HG03066 (cell line): Measurements from ENCODE around the gene ARFGEF3.
"Not testable (repeated sequence)": the region's sequence is repeated elsewhere in the genome, so short reads cannot be mapped to it uniquely, and the experiment has no call there.

Experiments
- ATAC-seq: cut with Tn5 transposase; IDR thresholded peaks from one replicate; pipeline ENCODE4 v1.9.1; 2021; ENCODE audit warnings: low read depth; ENCODE audit not compliant: unreplicated experiment

ARFGEF3 gene

GRCh38 chr6:138267971-138268895 is 106.5 kb downstream of the ARFGEF3 start:
- ATAC-seq: no peak

GRCh38 chr6:138271451-138271850 is 109.7 kb downstream of the ARFGEF3 start:
- no peak for ATAC-seq

- no peak for ATAC-seq
These were observed 111.0 kb downstream of the ARFGEF3 start for GRCh38 chr6:138272533-138273315.

GRCh38 chr6:138275976-138276375 is 114.2 kb downstream of the ARFGEF3 start:
- ATAC-seq: no peak

GRCh38 chr6:138277835-138278234 is 116.1 kb downstream of the ARFGEF3 start:
- ATAC-seq: no peak

- ATAC-seq: no peak
These were observed 116.6 kb downstream of the ARFGEF3 start for GRCh38 chr6:138278326-138278725.

GRCh38 chr6:138285800-138286199 is 124.1 kb downstream of the ARFGEF3 start:
- no peak for ATAC-seq

GRCh38 chr6:138286698-138287097 is 125.0 kb downstream of the ARFGEF3 start:
- ATAC-seq: no peak

- no peak for ATAC-seq
These were observed 125.6 kb downstream of the ARFGEF3 start for GRCh38 chr6:138287144-138287955.

GRCh38 chr6:138288428-138289085 is 126.8 kb downstream of the ARFGEF3 start:
- ATAC-seq: not testable (repeated sequence)

- ATAC-seq: no peak
These were observed 128.0 kb downstream of the ARFGEF3 start for GRCh38 chr6:138289739-138290138.

GRCh38 chr6:138290423-138290962 is 128.8 kb downstream of the ARFGEF3 start:
- no peak for ATAC-seq

- no peak for ATAC-seq
These were observed 129.5 kb downstream of the ARFGEF3 start for GRCh38 chr6:138291036-138291848.

GRCh38 chr6:138291849-138292181 is 130.1 kb downstream of the ARFGEF3 start:
- no peak for ATAC-seq

- ATAC-seq: no peak
These were observed 130.7 kb downstream of the ARFGEF3 start for GRCh38 chr6:138292482-138292881.

GRCh38 chr6:138293428-138294395 is 132.0 kb downstream of the ARFGEF3 start:
- no peak for ATAC-seq

GRCh38 chr6:138296381-138296780 is 134.6 kb downstream of the ARFGEF3 start:
- ATAC-seq: no peak

- no peak for ATAC-seq
These were observed 135.0 kb downstream of the ARFGEF3 start for GRCh38 chr6:138296786-138297185.
